ENCODE measurements around the gene ERC1.
A peak's percentile ranks its signal among the peaks of the same experiment; 100 is the strongest.

Gene ERC1

DNA sequence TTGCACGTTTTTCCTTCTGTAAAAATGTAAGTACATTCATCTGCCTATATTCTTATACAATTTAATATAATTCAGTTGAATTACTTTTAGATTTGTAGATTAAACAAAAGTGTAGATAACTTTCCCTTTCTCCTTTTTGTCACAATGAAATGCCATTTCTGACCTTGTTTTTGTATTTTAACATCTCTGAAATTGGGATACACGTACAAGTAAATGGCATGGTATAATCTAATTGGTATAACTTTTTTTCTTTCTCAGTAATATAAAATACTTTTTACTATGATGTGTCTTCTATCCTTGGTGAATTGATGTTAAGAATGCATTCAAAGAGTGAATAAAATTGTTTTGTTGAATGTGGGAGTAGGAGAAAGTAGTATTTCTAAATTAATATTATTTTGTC is 210.0 kb downstream of the ERC1 start:
- TF ChIP-seq EZH2 (IDR thresholded peaks at IDR 0.05; ENCODE audit: borderline replicate concordance, low read length): no peak
- TF ChIP-seq, protein P1, sequence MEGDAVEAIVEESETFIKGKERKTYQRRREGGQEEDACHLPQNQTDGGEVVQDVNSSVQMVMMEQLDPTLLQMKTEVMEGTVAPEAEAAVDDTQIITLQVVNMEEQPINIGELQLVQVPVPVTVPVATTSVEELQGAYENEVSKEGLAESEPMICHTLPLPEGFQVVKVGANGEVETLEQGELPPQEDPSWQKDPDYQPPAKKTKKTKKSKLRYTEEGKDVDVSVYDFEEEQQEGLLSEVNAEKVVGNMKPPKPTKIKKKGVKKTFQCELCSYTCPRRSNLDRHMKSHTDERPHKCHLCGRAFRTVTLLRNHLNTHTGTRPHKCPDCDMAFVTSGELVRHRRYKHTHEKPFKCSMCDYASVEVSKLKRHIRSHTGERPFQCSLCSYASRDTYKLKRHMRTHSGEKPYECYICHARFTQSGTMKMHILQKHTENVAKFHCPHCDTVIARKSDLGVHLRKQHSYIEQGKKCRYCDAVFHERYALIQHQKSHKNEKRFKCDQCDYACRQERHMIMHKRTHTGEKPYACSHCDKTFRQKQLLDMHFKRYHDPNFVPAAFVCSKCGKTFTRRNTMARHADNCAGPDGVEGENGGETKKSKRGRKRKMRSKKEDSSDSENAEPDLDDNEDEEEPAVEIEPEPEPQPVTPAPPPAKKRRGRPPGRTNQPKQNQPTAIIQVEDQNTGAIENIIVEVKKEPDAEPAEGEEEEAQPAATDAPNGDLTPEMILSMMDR (IDR thresholded peaks at IDR 0.05; ENCODE audit: low read length): no peak
- Histone ChIP-seq H3K9me3 (ENCODE audit: low read length) (peaks cover 10% of the 10 kb centered on the region), H3K4me2 (ENCODE audit: low read length) (no peak overlapping the region)

DNA sequence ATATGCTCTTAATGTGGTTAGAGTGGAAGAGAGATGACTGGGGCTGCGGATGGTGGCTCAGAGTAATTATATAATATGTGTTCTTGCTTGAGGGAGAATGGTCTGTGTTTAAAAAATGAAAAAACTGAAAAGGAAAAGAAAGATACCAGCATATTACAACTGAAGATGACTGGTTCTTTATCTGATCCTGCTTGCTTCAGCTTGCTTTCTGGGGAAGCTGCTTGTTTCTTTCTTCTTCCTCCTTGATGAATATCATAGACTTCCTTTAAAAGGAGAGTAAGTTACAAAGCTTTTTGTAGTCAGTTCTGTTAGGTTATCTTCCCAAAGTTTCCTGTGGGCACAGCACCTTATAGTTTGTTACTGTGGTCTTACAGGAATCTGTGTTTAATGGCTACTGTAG is 210.9 kb downstream of the ERC1 start:
- Histone ChIP-seq H3K9me3 (ENCODE audit: low read length) (peaks cover 10% of the 10 kb centered on the region), H3K4me1 (ENCODE audit: insufficient read depth, low read length, severe bottlenecking) (peaks cover 36% of the 10 kb centered on the region), H4K20me1 (ENCODE audit: insufficient read depth, low read length) (no peaks in the 10 kb centered on the region), H3K27me3 (ENCODE audit: insufficient read depth, low read length) (no peaks in the 10 kb centered on the region), H3K27ac (ENCODE audit: low read depth, low read length, poor library complexity, severe bottlenecking) (peak overlapping the region; percentile 47), H3K9me2 (ENCODE audit: low read depth, low read length) (no peaks in the 10 kb centered on the region), H3K4me2 (ENCODE audit: low read length) (no peak overlapping the region), H3K36me3 (ENCODE audit: insufficient read depth, low read length) (peaks cover 23% of the 10 kb centered on the region), H3K4me3 (ENCODE audit: low read depth, low read length, poor library complexity, severe bottlenecking) (no peak overlapping the region), H3F3A (ENCODE audit: insufficient read depth, low read length) (peaks cover 4% of the 10 kb centered on the region; the same call in 1 of the 2 replicates), H3K79me2 (ENCODE audit: insufficient read depth, low read length) (peaks cover 28% of the 10 kb centered on the region), H2AFZ (ENCODE audit: low read length) (no peak overlapping the region), H3K9ac (ENCODE audit: low read length) (no peak overlapping the region)
- TF ChIP-seq, protein P1 (IDR thresholded peaks at IDR 0.05; ENCODE audit: low read length): no peak
- TF ChIP-seq EZH2 (IDR thresholded peaks at IDR 0.05; ENCODE audit: borderline replicate concordance, low read length): no peak

More for the DNA sequence above, 210.0 kb downstream of the ERC1 start:
- H3K36me3 ChIP-seq (ENCODE audit: insufficient read depth, low read length): peaks cover 23% of the 10 kb centered on the region
- peaks cover 19% of the 10 kb centered on the region for H3K79me2 ChIP-seq (ENCODE audit: insufficient read depth, low read length)
- H3K27me3 ChIP-seq (ENCODE audit: insufficient read depth, low read length): no peaks in the 10 kb centered on the region
- H3K4me3 ChIP-seq (ENCODE audit: low read depth, low read length, poor library complexity, severe bottlenecking): no peak overlapping the region
- no peak overlapping the region for H2AFZ ChIP-seq (ENCODE audit: low read length)
- H3K9me2 ChIP-seq (ENCODE audit: low read depth, low read length): no peaks in the 10 kb centered on the region
- H3K4me1 ChIP-seq (ENCODE audit: insufficient read depth, low read length, severe bottlenecking): peaks cover 27% of the 10 kb centered on the region
- H3F3A ChIP-seq (ENCODE audit: insufficient read depth, low read length): peaks cover 4% of the 10 kb centered on the region; the same call in 1 of the 2 replicates
- no peak overlapping the region for H3K27ac ChIP-seq (ENCODE audit: low read depth, low read length, poor library complexity, severe bottlenecking)
- no peak overlapping the region for H3K9ac ChIP-seq (ENCODE audit: low read length)
- no peaks in the 10 kb centered on the region for H4K20me1 ChIP-seq (ENCODE audit: insufficient read depth, low read length)

DNA sequence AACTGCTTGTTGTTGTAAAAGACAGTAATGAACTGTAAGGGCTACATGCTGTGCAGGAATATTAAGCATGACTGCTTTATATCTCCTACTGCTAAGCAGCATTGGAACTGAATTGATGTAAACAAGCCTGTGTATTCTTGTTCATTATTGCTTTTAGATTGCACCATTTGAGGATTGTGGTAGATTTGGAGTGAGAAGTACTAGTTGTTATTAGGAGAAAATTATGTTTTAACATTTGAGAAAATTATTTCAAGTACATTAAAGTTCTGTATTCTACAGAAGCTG is 212.7 kb downstream of the ERC1 start:
- peaks cover 4% of the 10 kb centered on the region; the same call in 1 of the 2 replicates for H3F3A ChIP-seq (ENCODE audit: insufficient read depth, low read length)
- peak overlapping the region; percentile 93 for H3K4me2 ChIP-seq (ENCODE audit: low read length)
- no peaks in the 10 kb centered on the region for H3K9me3 ChIP-seq (ENCODE audit: low read length)
- H3K9me2 ChIP-seq (ENCODE audit: low read depth, low read length): no peaks in the 10 kb centered on the region
- H4K20me1 ChIP-seq (ENCODE audit: insufficient read depth, low read length): no peaks in the 10 kb centered on the region
- H3K36me3 ChIP-seq (ENCODE audit: insufficient read depth, low read length): peaks cover 6% of the 10 kb centered on the region
- peak overlapping the region; percentile 94 for H3K27ac ChIP-seq (ENCODE audit: low read depth, low read length, poor library complexity, severe bottlenecking)
- peak overlapping the region; percentile 71 for H3K9ac ChIP-seq (ENCODE audit: low read length)
- peaks cover 54% of the 10 kb centered on the region for H3K4me1 ChIP-seq (ENCODE audit: insufficient read depth, low read length, severe bottlenecking)
- H3K4me3 ChIP-seq (ENCODE audit: low read depth, low read length, poor library complexity, severe bottlenecking): peak overlapping the region; percentile 64
- TF ChIP-seq, protein P1 (IDR thresholded peaks at IDR 0.05; ENCODE audit: low read length): no peak
- no peak for TF ChIP-seq EZH2 (IDR thresholded peaks at IDR 0.05; ENCODE audit: borderline replicate concordance, low read length)
- no peaks in the 10 kb centered on the region for H3K27me3 ChIP-seq (ENCODE audit: insufficient read depth, low read length)
- H3K79me2 ChIP-seq (ENCODE audit: insufficient read depth, low read length): peaks cover 44% of the 10 kb centered on the region
- no peak overlapping the region for H2AFZ ChIP-seq (ENCODE audit: low read length)

All from OCI-LY1 (cell line).